Mesenchymal stem cell (in vitro differentiated cells and primary cell): ENCODE results near the gene KRTAP10-1.

ENCODE experiments used
- DNase-seq: peaks from one replicate; pipeline ENCODE4 v3.0.0-alpha.2; 2013
- H2AFZ ChIP-seq: one replicate; pipeline ENCODE4 v1.6.1; 2013; ENCODE audit warnings: low read depth, mild to moderate bottlenecking, control low read depth, inconsistent platforms, low read length, moderate library complexity
- H2AK5ac ChIP-seq: 2 replicates; pipeline ENCODE4 v1.6.1; 2013; ENCODE audit warnings: low read length, moderate library complexity, mild to moderate bottlenecking, inconsistent platforms; ENCODE audit not compliant: severe bottlenecking
- H2BK120ac ChIP-seq: one replicate; pipeline ENCODE4 v1.6.1; 2013; ENCODE audit warnings: low read depth, mild to moderate bottlenecking, inconsistent platforms, low read length, moderate library complexity
- H2BK12ac ChIP-seq, 2 experiments: one replicate each; pipeline ENCODE4 v1.6.1; 2013; ENCODE audit warnings: inconsistent platforms in 2 of 2, low read length in 2 of 2, mild to moderate bottlenecking in 2 of 2, moderate library complexity in 2 of 2, control low read depth in 1 of 2
- H2BK15ac ChIP-seq: one replicate; pipeline ENCODE4 v1.6.1; 2013; ENCODE audit warnings: mild to moderate bottlenecking, low read depth, inconsistent platforms; ENCODE audit not compliant: poor library complexity, severe bottlenecking
- H2BK5ac ChIP-seq: 2 replicates; pipeline ENCODE4 v1.6.1; 2013; ENCODE audit warnings: low read depth, mild to moderate bottlenecking, low read length, control low read depth, inconsistent platforms; ENCODE audit not compliant: poor library complexity, severe bottlenecking
- H3K14ac ChIP-seq, 2 experiments: one replicate each; pipeline ENCODE4 v1.6.1; 2013; ENCODE audit warnings: inconsistent platforms in 2 of 2, low read length in 2 of 2, control low read depth in 1 of 2, mild to moderate bottlenecking in 1 of 2, moderate library complexity in 1 of 2
- H3K18ac ChIP-seq, 2 experiments: one replicate each; pipeline ENCODE4 v1.6.1; 2013; ENCODE audit warnings: inconsistent platforms in 2 of 2, low read length in 2 of 2, control low read depth in 1 of 2, low read depth in 1 of 2, mild to moderate bottlenecking in 1 of 2
- H3K23ac ChIP-seq, 2 experiments: one replicate each; pipeline ENCODE4 v1.6.1; 2013; ENCODE audit warnings: inconsistent platforms in 2 of 2, low read length in 2 of 2, mild to moderate bottlenecking in 2 of 2, moderate library complexity in 2 of 2, control low read depth in 1 of 2
- H3K27ac ChIP-seq: 2 replicates; pipeline ENCODE4 v1.5.1; 2013; ENCODE audit warnings: mild to moderate bottlenecking, moderate library complexity, low read length, control low read depth, inconsistent platforms; ENCODE audit not compliant: poor library complexity, severe bottlenecking
- H3K27me3 ChIP-seq, 2 experiments: 2 replicates each; pipeline versions ENCODE4 v1.6.1 to v1.7.0; 2013; ENCODE audit warnings: low read length in 2 of 2, mild to moderate bottlenecking in 2 of 2, moderate library complexity in 2 of 2, control low read depth in 1 of 2, inconsistent platforms in 1 of 2; ENCODE audit not compliant: control insufficient read depth in 1 of 2, insufficient read depth in 1 of 2
- H3K36me3 ChIP-seq, 2 experiments: 2 replicates each; pipeline versions ENCODE4 v1.6.1 to v1.7.0; 2013; ENCODE audit warnings: low read length in 2 of 2, control low read depth in 1 of 2, inconsistent platforms in 1 of 2, low read depth in 1 of 2, mild to moderate bottlenecking in 1 of 2; ENCODE audit not compliant: insufficient read depth in 2 of 2, control insufficient read depth in 1 of 2
- H3K4ac ChIP-seq, 2 experiments: one replicate each; pipeline ENCODE4 v1.6.1; 2013; ENCODE audit warnings: inconsistent platforms in 2 of 2, low read length in 2 of 2, mild to moderate bottlenecking in 2 of 2, moderate library complexity in 2 of 2, control low read depth in 1 of 2, low read depth in 1 of 2
- H3K4me1 ChIP-seq: 2 replicates; pipeline ENCODE4 v1.6.1; 2013; ENCODE audit warnings: low read depth, low read length, control low read depth; ENCODE audit not compliant: control insufficient read depth, insufficient read depth
- H3K4me2 ChIP-seq: 2 replicates; pipeline ENCODE4 v1.6.1; 2013; ENCODE audit warnings: low read length, mild to moderate bottlenecking, inconsistent platforms; ENCODE audit not compliant: poor library complexity, severe bottlenecking
- H3K4me3 ChIP-seq, 2 experiments: 2 replicates each; pipeline versions ENCODE4 v1.5.1 to v1.7.0; 2013; ENCODE audit warnings: low read length in 2 of 2, mild to moderate bottlenecking in 2 of 2, control low read depth in 1 of 2, low read depth in 1 of 2; ENCODE audit not compliant: insufficient read depth in 1 of 2
- H3K79me1 ChIP-seq: replicated peaks from 2 replicates; pipeline ENCODE4 v1.6.1; 2013; ENCODE audit warnings: mild to moderate bottlenecking, control low read depth, low read length, inconsistent platforms; ENCODE audit not compliant: poor library complexity, severe bottlenecking
- H3K9ac ChIP-seq: 2 replicates; pipeline ENCODE4 v1.7.0; 2013; ENCODE audit warnings: mild to moderate bottlenecking, low read length, moderate library complexity
- H3K9me3 ChIP-seq: 2 replicates; pipeline ENCODE4 v1.7.0; 2013; ENCODE audit warnings: mild to moderate bottlenecking, low read length; ENCODE audit not compliant: control insufficient read depth
- H4K8ac ChIP-seq: one replicate; pipeline ENCODE4 v1.6.1; 2013; ENCODE audit warnings: inconsistent platforms, mild to moderate bottlenecking, low read length, moderate library complexity
- H4K91ac ChIP-seq: one replicate; pipeline ENCODE4 v1.6.1; 2013; ENCODE audit warnings: mild to moderate bottlenecking, low read length, inconsistent platforms
- WGBS: methylation state at CpG from one replicate; pipeline ENCODE4 v1.1.7; 2013; ENCODE audit warnings: mixed read lengths; 5-methylcytosine and 5-hydroxymethylcytosine counted together

KRTAP10-1 gene

DNA sequence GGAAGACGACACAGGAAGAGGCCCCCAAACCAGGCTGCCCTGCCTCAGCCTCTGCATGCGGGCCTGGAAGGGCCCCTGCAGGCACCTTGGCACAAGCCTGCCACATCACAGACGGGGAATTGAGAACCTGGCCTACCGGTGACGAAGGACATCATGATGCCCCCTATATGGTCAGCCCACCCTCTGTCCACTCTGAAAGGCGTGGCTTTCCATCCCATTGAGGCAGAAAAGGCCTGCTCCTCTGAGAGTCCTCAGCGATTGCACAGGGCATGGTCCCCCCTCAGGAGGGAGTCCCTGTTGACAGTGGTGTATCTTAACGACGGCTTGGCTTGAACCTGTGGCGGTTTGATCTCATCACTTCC lies 11.4 kb downstream of the KRTAP10-1 start:
- no peak overlapping the region for H2BK120ac ChIP-seq
- H3K4me3 ChIP-seq: no peak overlapping the region
- DNase-seq: no peak
- H2AK5ac ChIP-seq: no peak overlapping the region
- no peaks in the 10 kb centered on the region for H3K36me3 ChIP-seq
- no peak overlapping the region for H4K8ac ChIP-seq
- H3K14ac ChIP-seq: no peak overlapping the region
- 85% methylated on average over 10 of the region's 10 CpGs for WGBS
- H3K9me3 ChIP-seq: no peaks in the 10 kb centered on the region
- H2BK5ac ChIP-seq: no peak overlapping the region
- no peak overlapping the region for H4K91ac ChIP-seq
- H3K4me2 ChIP-seq: no peak overlapping the region
- H3K9ac ChIP-seq: no peak overlapping the region
- H3K4ac ChIP-seq: no peak overlapping the region
- no peaks in the 10 kb centered on the region for H3K79me1 ChIP-seq
- no peak overlapping the region for H2AFZ ChIP-seq
- no peaks in the 10 kb centered on the region for H3K4me1 ChIP-seq
- no peak overlapping the region for H2BK12ac ChIP-seq
- H3K27ac ChIP-seq: no peak overlapping the region
- peaks cover 0 to 3% of the 10 kb centered on the region in 2 experiments for H3K27me3 ChIP-seq
- H3K18ac ChIP-seq: no peak overlapping the region
- H2BK15ac ChIP-seq: no peak overlapping the region
- no peak overlapping the region for H3K23ac ChIP-seq

GRCh38 chr21:44527983-44528633 lies 11.9 kb downstream of the KRTAP10-1 start:
- H3K4me3 ChIP-seq: no peak overlapping the region

DNA sequence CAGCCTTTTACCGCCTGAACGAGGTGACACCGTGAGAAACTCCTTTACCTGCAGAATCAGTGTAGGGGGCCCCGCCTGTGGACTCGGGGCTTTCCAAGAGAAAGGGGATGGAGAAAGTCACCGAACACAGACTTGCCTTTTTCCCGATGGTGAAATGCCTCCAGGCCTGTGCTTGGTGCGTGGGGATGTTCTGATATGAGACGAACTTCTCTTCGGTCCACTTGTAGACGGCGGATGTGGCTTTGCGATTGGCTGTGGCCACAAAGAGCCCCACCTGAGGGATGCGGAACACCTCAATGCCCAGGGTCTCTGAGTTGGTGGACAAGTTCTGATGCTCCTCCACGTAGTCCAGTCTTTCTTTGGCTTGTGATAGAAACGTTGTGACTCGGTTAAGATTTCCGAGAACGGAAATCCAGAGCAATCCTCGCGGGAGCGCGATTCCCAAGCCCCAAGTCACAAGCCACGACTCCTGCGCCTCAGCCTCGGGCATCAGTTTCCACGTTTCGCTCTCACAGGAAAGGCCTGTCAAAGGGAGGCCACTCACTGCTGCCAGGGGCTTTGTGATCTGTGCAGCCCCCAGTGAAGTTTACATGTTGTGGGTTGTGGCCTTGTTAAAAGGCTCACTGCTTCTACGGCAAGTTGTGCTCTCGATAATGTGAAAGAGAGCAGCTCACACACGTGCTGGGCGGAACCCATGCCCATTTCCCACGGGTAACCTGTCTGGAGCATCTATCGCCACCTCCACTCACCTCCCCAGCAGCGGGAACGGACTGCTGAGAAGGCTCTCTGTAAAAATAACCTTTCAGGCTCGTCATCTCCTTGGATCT lies 12.6 kb downstream of the KRTAP10-1 start:
- Histone ChIP-seq H3K4me2 (no peak overlapping the region), H3K23ac (no peak overlapping the region), H3K4me3 (no peak overlapping the region), H3K9me3 (no peaks in the 10 kb centered on the region), H3K4me1 (no peaks in the 10 kb centered on the region), H3K36me3 (no peaks in the 10 kb centered on the region), H2BK12ac (no peak overlapping the region), H2AK5ac (no peak overlapping the region), H3K4ac (no peak overlapping the region), H3K9ac (no peak overlapping the region), H2AFZ (no peak overlapping the region), H2BK5ac (no peak overlapping the region), H3K79me1 (no peaks in the 10 kb centered on the region), H3K18ac (no peak overlapping the region), H4K8ac (no peak overlapping the region), H4K91ac (no peak overlapping the region), H3K27ac (no peak overlapping the region), H2BK15ac (no peak overlapping the region), H2BK120ac (no peak overlapping the region), H3K14ac (no peak overlapping the region), H3K27me3 (peaks cover 0 to 3% of the 10 kb centered on the region in 2 experiments)
- DNase-seq: no peak
- WGBS: 89% methylated on average over 37 of the region's 37 CpGs

More at GRCh38 chr21:44527983-44528633, 11.9 kb downstream of the KRTAP10-1 start:
- no peak overlapping the region for H3K4me2 ChIP-seq
- H3K18ac ChIP-seq: no peak overlapping the region
- H4K8ac ChIP-seq: no peak overlapping the region
- H3K27me3 ChIP-seq: peaks cover 0 to 3% of the 10 kb centered on the region in 2 experiments
- DNase-seq: no peak
- no peak overlapping the region for H2BK5ac ChIP-seq
- H3K4me1 ChIP-seq: no peaks in the 10 kb centered on the region
- H3K27ac ChIP-seq: no peak overlapping the region
- no peak overlapping the region for H3K14ac ChIP-seq
- no peak overlapping the region for H2AK5ac ChIP-seq
- H2BK12ac ChIP-seq: no peak overlapping the region
- H2AFZ ChIP-seq: no peak overlapping the region
- no peak overlapping the region for H4K91ac ChIP-seq
- no peaks in the 10 kb centered on the region for H3K36me3 ChIP-seq
- no peak overlapping the region for H3K9ac ChIP-seq
- no peak overlapping the region for H3K4ac ChIP-seq
- H3K9me3 ChIP-seq: no peaks in the 10 kb centered on the region
- no peak overlapping the region for H2BK15ac ChIP-seq
- WGBS: 83% methylated on average over 18 of the region's 18 CpGs
- no peak overlapping the region for H3K23ac ChIP-seq
- no peaks in the 10 kb centered on the region for H3K79me1 ChIP-seq
- no peak overlapping the region for H2BK120ac ChIP-seq

DNA sequence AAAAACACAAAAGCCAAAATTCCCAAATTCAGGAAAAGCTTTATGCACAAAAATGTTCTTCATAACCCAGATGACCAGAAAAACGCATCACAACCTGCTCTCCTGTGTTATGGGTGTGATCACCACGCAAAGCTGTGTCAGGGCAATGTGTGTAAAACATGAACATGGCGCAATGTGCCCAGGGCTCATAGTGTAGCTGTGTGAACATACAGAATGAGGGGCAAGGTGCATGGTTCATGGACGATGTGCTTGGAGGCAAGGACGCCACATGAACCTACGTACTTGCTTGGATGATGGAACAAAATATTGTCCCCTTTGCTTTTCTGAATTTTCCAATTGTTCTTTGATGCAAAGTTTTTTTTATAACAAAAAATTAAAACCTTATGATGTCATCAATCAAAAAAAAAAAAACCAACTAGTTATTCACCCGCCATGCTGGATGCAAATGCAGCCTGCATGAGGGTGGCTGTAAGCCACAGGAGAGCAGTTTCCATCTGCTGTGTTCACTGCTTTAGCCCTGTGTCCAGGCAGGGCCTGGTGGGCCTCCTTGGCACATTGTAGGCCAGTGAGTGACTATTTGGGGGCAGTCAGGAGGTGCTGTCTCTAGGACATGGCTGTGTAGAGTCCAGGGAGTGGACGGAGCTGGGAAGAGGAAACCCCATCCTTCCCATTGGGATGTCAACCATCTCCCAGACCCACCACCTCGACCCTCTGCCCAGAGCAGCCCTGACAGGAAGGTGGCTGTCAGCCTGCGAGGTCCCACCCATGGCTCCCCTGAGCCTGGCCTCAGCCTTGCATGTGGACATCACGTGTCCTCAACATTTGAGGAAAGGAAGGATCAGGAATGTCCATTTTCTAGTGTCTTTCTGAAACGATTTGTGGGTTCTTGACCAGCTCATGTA lies 13.6 kb downstream of the KRTAP10-1 start:
- DNase-seq: no peak
- Histone ChIP-seq H3K27ac (no peak overlapping the region), H2BK12ac (no peak overlapping the region), H2BK5ac (no peak overlapping the region), H3K18ac (no peak overlapping the region), H3K23ac (no peak overlapping the region), H2BK15ac (no peak overlapping the region), H3K4ac (no peak overlapping the region), H4K91ac (no peak overlapping the region), H3K9me3 (no peaks in the 10 kb centered on the region), H4K8ac (no peak overlapping the region), H2AFZ (no peak overlapping the region), H3K27me3 (peaks cover 0 to 3% of the 10 kb centered on the region in 2 experiments), H3K4me3 (no peak overlapping the region), H3K14ac (no peak overlapping the region), H2AK5ac (no peak overlapping the region), H3K4me2 (no peak overlapping the region), H3K4me1 (no peaks in the 10 kb centered on the region), H3K79me1 (no peaks in the 10 kb centered on the region), H3K9ac (no peak overlapping the region), H3K36me3 (no peaks in the 10 kb centered on the region), H2BK120ac (no peak overlapping the region)
- 81% methylated on average over 10 of the region's 12 CpGs for WGBS
